H1 (cell line): Measurements from ENCODE around the gene GDF15. TPM values are rescaled to one million over a fixed set of nuclear protein-coding genes. Genes with fewer than 3 reads are reported as not detected.

Experiments
- ASH2L ChIP-seq: fragments of 200-600, 300-600 bp; sonication (generic); IDR thresholded peaks from one replicate; pipeline ENCODE4 v1.7.1; 2017; ENCODE audit warnings: low read length
- ATF2 ChIP-seq: IDR thresholded peaks from 2 replicates; pipeline ENCODE4 v1.6.1; 2012; ENCODE audit warnings: low read length, inconsistent platforms
- ATF3 ChIP-seq: IDR thresholded peaks from 2 replicates; pipeline ENCODE4 v1.6.1; 2011; ENCODE audit warnings: low read depth, mild to moderate bottlenecking, low read length; ENCODE audit not compliant: insufficient read depth
- BACH1 ChIP-seq: IDR thresholded peaks from 2 replicates; pipeline ENCODE4 v1.6.1; 2012; ENCODE audit warnings: low read length, improper control_type of control experiment
- BCL11A ChIP-seq, 2 experiments: IDR thresholded peaks; one replicate each; pipeline ENCODE4 v1.6.1; 2011; ENCODE audit warnings: low read depth in 2 of 2, low read length in 2 of 2, mild to moderate bottlenecking in 2 of 2
- CEBPB ChIP-seq: IDR thresholded peaks from 2 replicates; pipeline ENCODE4 v1.6.1; 2012; ENCODE audit warnings: low read depth, low read length
- FOSL1 ChIP-seq: IDR thresholded peaks from 2 replicates; pipeline ENCODE4 v1.6.1; 2011; ENCODE audit warnings: mild to moderate bottlenecking, low read depth, low read length, moderate library complexity; ENCODE audit not compliant: insufficient read depth
- GABPA ChIP-seq: IDR thresholded peaks from 2 replicates; pipeline ENCODE4 v1.6.1; 2011; ENCODE audit warnings: mild to moderate bottlenecking, low read length, moderate library complexity, borderline replicate concordance; ENCODE audit not compliant: insufficient read depth
- JUN ChIP-seq: IDR thresholded peaks from 2 replicates; pipeline ENCODE4 v1.6.1; 2011; ENCODE audit warnings: low read depth, mild to moderate bottlenecking, improper control_type of control experiment, low read length
- JUND ChIP-seq: IDR thresholded peaks from 2 replicates; pipeline ENCODE4 v1.6.1; 2011; ENCODE audit warnings: mild to moderate bottlenecking, improper control_type of control experiment, low read length
- KDM1A ChIP-seq: fragments of 200-600, 300-600 bp; sonication (generic); IDR thresholded peaks from 2 replicates; pipeline ENCODE4 v1.7.1; 2016; ENCODE audit warnings: mild to moderate bottlenecking, low read length, borderline replicate concordance
- NRF1 ChIP-seq: IDR thresholded peaks from 2 replicates; pipeline ENCODE4 v1.6.1; 2011; ENCODE audit warnings: mild to moderate bottlenecking, low read depth, low read length, improper control_type of control experiment
- PHF8 ChIP-seq: fragments of 200-600 bp; sonication (generic); conservative IDR thresholded peaks from 2 replicates; pipeline ENCODE4 v1.7.1; 2012; ENCODE audit warnings: low read depth, mild to moderate bottlenecking, inconsistent platforms, low read length, moderate library complexity
- SIN3A ChIP-seq, 2 experiments: IDR thresholded peaks in 1 of 2; conservative IDR thresholded peaks in 1 of 2; 2 replicates each; pipeline ENCODE4 v1.6.1; 2011 to 2012; ENCODE audit warnings: low read length in 2 of 2, improper control_type of control experiment in 1 of 2, low read depth in 1 of 2, mild to moderate bottlenecking in 1 of 2
- SP2 ChIP-seq: IDR thresholded peaks from 2 replicates; pipeline ENCODE4 v1.6.1; 2012; ENCODE audit warnings: mild to moderate bottlenecking, low read length, inconsistent platforms
- TAF1 ChIP-seq: IDR thresholded peaks from 2 replicates; pipeline ENCODE4 v1.6.1; 2011; ENCODE audit warnings: mild to moderate bottlenecking, low read depth, low read length
- polyA plus RNA-seq, 7 experiments: library from polyadenylated mRNA; depleted of rRNA in 3 of 7; stranded (reverse) in 5 of 7; unstranded in 2 of 7; fragments of >200 nt in 5 of 7; fragments of 200-250 nt in 2 of 7; gene quantifications; 1 replicate in 5 of 7; 2 replicates in 1 of 7; 4 replicates in 1 of 7; pipeline versions ENCODE4 v1.2.1 to v1.2.3, GENCODE V29; 2011 to 2013; ENCODE audit warnings: missing spikeins in 2 of 7, mixed read lengths in 2 of 7
- total RNA-seq: library from RNA; stranded (reverse); fragmentation: NEBNext Ultra II Directional; extraction: Animal tissue kit (Norgen Biotek cat#: 25700); gene quantifications from 2 replicates; pipeline ENCODE4 v1.2.1, GENCODE V29; 2021

The GDF15 gene
- total and polyA plus RNA-seq, 2 of the 8 experiments (the other 6 are each of a cell fraction or from before 2014, with no cell fraction given) = 4.1 to 8.5 TPM

- TF ChIP-seq JUND = no peak
- TF ChIP-seq CEBPB = no peak
- TF ChIP-seq KDM1A = peak; percentile 95
- TF ChIP-seq PHF8 = 0 out of 2 replicates have a peak, but pooled peaks have one; percentile 42
- TF ChIP-seq BACH1 = peak; percentile 7; the same call in 1 of the 2 replicates
- peak in 1 of 2 experiments; percentile 58; a peak in 1 of 4 replicates for TF ChIP-seq SIN3A (conservative IDR thresholded peaks at IDR 0.05 in 1 of 2, IDR thresholded peaks at IDR 0.05 in 1 of 2; ENCODE audit: low read depth in 1 of 2, low read length in 2 of 2)
- no peak for TF ChIP-seq TAF1
- no peak for TF ChIP-seq ATF3
- TF ChIP-seq BCL11A (IDR thresholded peaks at IDR 0.05; ENCODE audit: low read depth in 2 of 2, low read length in 2 of 2) = no peak
- TF ChIP-seq SP2 = no peak
- TF ChIP-seq FOSL1 = no peak
- TF ChIP-seq NRF1 = no peak
- peak; percentile 26 for TF ChIP-seq ASH2L
- TF ChIP-seq ATF2 = no peak
- peak; percentile 80; the same call in 1 of the 2 replicates for TF ChIP-seq GABPA
- no peak for TF ChIP-seq JUN
Observed at GRCh38 chr19:18417250-18418028, 31.5 kb downstream of the GDF15 start (continued).
